OCI-LY1 (cell line): ENCODE measurements around the gene NSUN5.

Source experiments
- CTCF ChIP-seq: fragments of 200-600 bp; sonication (generic), shearing (Covaris generic); IDR thresholded peaks from 2 replicates; pipeline ENCODE4 v1.5.1; 2017; ENCODE audit warnings: mild to moderate bottlenecking, antibody characterized with exemption, low read length, moderate library complexity, mixed read lengths
- EZH2 ChIP-seq: fragments of 200-600 bp; sonication (generic), shearing (Covaris generic); IDR thresholded peaks from 2 replicates; pipeline ENCODE4 v1.8.0; 2017; ENCODE audit warnings: borderline replicate concordance, mixed run types, mild to moderate bottlenecking, antibody characterized with exemption, low read length, moderate library complexity, mixed read lengths

GRCh38 chr7:73345951-73346350 is 37.3 kb upstream of the NSUN5 start:
- TF ChIP-seq CTCF (no peak), EZH2 (no peak)
